BJ (cell line): Measurements from ENCODE around the gene PPP1R8. TPM values are rescaled to one million over a fixed set of nuclear protein-coding genes. Genes with fewer than 3 reads are reported as not detected.

Experiments used
- CTCF ChIA-PET: fragments of 350-600 bp; formaldehyde crosslinking; extraction: SDS; loops from one replicate; lab custom pipeline; 2021; ENCODE audit warnings: antibody characterized with exemption, inconsistent platforms; lab: Yijun Ruan, JAX
- POLR2A ChIA-PET: fragments of 300-600 bp; sonication (Branson Sonifier 250); formaldehyde crosslinking; extraction: SDS; loops from one replicate; lab custom pipeline; 2021; ENCODE audit warnings: antibody characterized with exemption; lab: Charles Lee
- DNase-seq: peaks from one replicate; pipeline ENCODE4 v3.0.0-alpha.2; 2011; ENCODE audit warnings: low read depth
- H3K27me3 ChIP-seq: 2 replicates; pipeline ENCODE4 v1.6.0; 2011; ENCODE audit warnings: low read length; ENCODE audit not compliant: control insufficient read depth, insufficient read depth
- H3K36me3 ChIP-seq: 2 replicates; pipeline ENCODE4 v1.5.1; 2011; ENCODE audit warnings: low read length; ENCODE audit not compliant: control insufficient read depth, insufficient read depth
- H3K4me3 ChIP-seq: 2 replicates; pipeline ENCODE4 v1.5.1; 2011; ENCODE audit warnings: low read depth, mild to moderate bottlenecking, control low read depth, low read length
- polyA plus RNA-seq: library from polyadenylated mRNA; depleted of rRNA; stranded (reverse); fragments of >200 nt; gene quantifications from 2 replicates; pipeline ENCODE4 v1.2.3, GENCODE V29; 2011
- TF ChIP-seq, protein P1 (sequence below): IDR thresholded peaks from 2 replicates; pipeline ENCODE4 v1.5.1; 2011; ENCODE audit warnings: low read depth, mild to moderate bottlenecking, control low read depth, inconsistent platforms, low read length, moderate library complexity; ENCODE audit not compliant: insufficient read depth

Gene PPP1R8
- polyA plus RNA-seq, 1 experiment: 54.7 TPM

DNA sequence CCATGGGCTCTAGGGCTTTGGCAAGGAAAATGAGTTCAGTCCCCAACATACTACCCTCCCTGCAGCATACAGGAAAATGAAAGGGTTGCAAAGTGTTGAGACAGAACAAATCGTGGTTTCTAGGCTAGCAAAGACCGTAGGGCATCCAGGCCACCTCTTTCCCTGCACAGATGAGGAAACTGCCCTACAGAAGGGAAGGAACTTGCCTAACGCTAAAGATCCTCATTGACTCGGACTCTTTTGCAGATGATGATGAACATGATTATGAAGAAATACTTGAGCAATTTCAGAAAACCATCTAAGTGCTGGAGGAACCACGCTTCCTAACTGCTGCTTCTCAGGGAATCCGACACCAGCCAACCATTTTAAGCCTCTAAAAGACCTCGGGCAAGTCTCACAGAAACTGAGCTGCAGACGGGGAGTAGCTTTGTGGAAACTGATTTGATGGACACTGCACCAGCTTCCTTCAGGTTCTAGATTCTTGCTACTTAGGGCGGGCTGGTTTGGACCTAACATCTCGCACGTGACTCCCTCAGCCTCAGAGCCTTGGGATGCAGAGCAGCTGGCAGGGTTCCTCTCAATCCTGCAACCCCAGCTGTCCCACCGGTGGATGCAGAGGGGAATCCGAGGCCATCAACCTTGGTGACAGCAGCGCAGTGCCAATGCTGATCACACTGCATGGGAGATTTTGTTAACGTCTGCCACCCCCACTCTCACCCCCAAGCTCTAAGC, 55.2 kb downstream of the PPP1R8 start:
- Histone ChIP-seq H3K27me3 (no peaks in the 10 kb centered on the region), H3K36me3 (peaks cover 3% of the 10 kb centered on the region), H3K4me3 (no peak overlapping the region)
- CTCF ChIA-PET: no interaction called here
- POLR2A ChIA-PET: no interaction called here
- TF ChIP-seq, protein P1, sequence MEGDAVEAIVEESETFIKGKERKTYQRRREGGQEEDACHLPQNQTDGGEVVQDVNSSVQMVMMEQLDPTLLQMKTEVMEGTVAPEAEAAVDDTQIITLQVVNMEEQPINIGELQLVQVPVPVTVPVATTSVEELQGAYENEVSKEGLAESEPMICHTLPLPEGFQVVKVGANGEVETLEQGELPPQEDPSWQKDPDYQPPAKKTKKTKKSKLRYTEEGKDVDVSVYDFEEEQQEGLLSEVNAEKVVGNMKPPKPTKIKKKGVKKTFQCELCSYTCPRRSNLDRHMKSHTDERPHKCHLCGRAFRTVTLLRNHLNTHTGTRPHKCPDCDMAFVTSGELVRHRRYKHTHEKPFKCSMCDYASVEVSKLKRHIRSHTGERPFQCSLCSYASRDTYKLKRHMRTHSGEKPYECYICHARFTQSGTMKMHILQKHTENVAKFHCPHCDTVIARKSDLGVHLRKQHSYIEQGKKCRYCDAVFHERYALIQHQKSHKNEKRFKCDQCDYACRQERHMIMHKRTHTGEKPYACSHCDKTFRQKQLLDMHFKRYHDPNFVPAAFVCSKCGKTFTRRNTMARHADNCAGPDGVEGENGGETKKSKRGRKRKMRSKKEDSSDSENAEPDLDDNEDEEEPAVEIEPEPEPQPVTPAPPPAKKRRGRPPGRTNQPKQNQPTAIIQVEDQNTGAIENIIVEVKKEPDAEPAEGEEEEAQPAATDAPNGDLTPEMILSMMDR: no peak
- no peak for DNase-seq

DNA sequence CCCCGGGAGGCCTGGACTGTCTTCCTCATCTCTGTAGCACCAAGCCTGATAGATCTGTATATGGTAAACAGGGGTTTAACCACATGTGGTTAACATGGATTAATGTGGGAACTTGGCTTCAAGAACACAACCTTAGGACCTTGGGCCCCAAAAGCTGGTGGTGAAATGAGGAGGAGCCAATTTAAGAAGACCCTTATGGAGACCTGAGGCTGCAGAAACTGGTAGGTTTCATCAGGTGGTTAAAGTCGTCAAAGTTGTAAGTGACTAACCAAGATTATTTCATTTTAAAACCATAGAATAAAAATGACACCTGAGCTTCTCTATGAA, 55.7 kb downstream of the PPP1R8 start:
- no peaks in the 10 kb centered on the region for H3K27me3 ChIP-seq
- DNase-seq: no peak
- TF ChIP-seq, protein P1: no peak
- CTCF ChIA-PET: no interaction called here
- peaks cover 3% of the 10 kb centered on the region for H3K36me3 ChIP-seq
- POLR2A ChIA-PET: no interaction called here
- H3K4me3 ChIP-seq: no peak overlapping the region

DNA sequence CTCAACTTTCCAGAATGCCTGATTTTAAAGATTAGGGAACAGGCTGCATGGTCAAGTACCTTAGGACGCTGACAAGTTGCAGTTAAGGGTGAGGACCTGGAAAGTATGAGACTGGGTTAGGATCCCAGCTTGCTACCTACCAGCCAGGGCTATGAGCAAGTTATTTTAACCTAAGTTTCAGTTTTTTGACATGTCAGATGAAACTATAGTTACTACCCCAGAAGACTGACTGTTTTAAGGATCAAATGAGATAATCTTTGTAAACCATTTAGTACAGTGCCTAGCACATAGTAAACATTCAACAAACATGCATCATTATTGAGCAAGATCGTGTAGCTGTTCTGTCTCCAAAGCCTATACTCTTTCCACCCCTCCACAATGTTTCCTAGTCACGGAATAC, 56.2 kb downstream of the PPP1R8 start:
- CTCF ChIA-PET: no interaction called here
- TF ChIP-seq, protein P1: no peak
- Histone ChIP-seq H3K36me3 (peaks cover 3% of the 10 kb centered on the region), H3K4me3 (no peak overlapping the region), H3K27me3 (no peaks in the 10 kb centered on the region)
- no peak for DNase-seq
- POLR2A ChIA-PET: no interaction called here

DNA sequence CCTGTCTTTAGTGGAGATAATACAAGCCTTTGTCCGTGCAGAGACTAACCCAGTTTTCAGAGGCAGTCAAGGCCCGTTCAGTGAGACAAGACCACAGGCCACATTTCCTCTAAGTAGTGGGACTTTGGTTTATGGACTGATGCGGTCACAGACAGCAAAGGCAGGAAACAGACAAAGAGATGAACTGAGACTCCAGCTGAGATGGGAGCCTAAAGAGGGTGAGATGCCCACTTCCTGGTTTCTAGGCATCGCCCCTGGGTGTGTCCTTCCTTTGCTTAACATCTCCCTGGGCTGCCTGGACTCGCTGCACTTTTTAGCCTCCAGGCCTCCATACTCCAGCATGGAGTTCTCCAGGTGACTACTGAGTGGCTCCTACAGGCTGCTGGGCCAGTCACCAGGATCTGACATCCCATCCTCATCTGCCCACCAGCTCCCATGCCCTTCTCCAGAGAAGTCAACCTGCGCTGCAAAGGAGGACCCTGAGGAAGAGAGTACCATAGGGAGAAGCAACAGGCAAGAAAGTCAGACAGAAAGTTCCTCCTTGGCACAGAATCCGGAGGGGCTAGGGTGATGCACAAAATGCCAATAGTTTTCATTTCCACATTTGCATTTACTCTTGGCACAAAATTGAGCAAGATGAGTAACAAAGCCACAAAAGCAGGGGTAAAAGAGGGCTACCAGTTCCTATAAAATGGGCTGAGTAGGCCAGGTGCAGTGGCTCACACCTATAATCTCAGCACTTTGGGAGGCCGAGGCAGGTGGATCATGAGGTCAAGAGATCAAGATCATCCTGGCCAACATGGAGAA, 56.8 kb downstream of the PPP1R8 start:
- CTCF ChIA-PET: no interaction called here
- POLR2A ChIA-PET: no interaction called here

DNA sequence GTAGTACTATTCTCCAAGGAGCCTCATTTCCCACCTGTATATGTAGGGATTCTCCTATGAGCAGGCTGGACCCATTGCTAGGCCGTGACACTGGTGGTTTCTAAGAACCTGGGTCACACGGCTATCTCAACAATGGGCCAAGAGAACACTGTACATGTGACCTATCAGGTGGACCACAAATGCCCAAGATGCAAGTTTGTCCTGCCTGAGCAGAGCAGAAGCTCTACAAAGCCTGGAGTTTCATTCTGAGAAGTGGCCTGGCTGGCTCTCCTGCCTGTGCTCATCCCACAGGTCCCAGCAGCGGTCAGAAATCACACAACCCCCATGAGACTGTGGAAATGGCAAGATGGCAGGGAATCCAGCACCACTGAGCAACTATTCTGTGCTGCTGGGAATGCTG, 58.9 kb downstream of the PPP1R8 start:
- POLR2A ChIA-PET: no interaction called here
- Histone ChIP-seq H3K27me3 (no peaks in the 10 kb centered on the region), H3K4me3 (no peak overlapping the region), H3K36me3 (peaks cover 13% of the 10 kb centered on the region)
- CTCF ChIA-PET: no interaction called here
- DNase-seq: no peak
- TF ChIP-seq, protein P1: no peak

More for the DNA sequence above, 56.8 kb downstream of the PPP1R8 start:
- no peak for DNase-seq
- TF ChIP-seq, protein P1: no peak
- no peak overlapping the region for H3K4me3 ChIP-seq
- H3K27me3 ChIP-seq: no peaks in the 10 kb centered on the region
- H3K36me3 ChIP-seq: peaks cover 4% of the 10 kb centered on the region
